GM18498 (cell line): ENCODE results near the gene CRPPA.

Source experiments
- ATAC-seq: cut with Tn5 transposase; IDR thresholded peaks from one replicate; pipeline ENCODE4 v1.9.1; 2021; ENCODE audit warnings: mild to moderate bottlenecking, moderate library complexity; ENCODE audit not compliant: unreplicated experiment

CRPPA gene

GRCh38 chr7:16428182-16428581 lies 6.8 kb upstream of the CRPPA start:
- ATAC-seq = no peak

DNA sequence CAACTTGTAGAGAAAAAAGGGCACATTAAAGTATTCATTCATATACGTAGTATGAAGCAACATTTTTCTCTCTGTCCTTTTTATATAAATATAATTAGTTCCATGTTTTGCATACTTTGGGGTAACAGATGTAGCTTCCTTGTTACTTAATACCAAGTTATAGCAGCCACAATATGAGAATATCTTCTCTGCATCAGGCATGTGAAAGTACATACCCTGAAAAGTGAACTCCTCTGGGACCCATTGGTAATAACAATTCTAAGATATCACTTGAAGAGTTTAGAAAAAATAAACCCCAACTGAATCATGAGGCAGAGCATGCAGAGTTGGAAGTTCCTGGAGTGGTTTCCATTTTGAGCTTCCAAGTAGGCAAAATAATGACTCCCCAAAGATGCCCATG lies 2.4 kb upstream of the CRPPA start:
- ATAC-seq = no peak

DNA sequence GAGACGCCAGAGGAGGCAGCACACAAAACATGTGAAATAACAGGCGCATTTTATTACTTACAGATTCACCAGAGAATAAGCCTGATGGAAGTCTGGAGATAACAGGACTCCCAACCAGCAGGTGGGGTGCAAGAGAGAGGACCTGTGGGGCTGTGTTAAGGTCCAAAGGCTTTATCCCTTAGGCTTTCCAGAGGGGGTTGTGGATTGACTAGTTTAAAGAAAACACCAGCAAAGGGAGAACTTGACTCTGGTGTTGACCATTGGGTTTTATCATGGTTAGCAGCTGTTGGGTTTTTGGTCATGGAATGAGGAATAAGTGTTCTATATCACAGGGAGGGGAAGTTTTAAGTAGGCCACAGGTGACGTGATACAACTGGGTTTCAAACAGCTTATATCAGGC lies 1.6 kb upstream of the CRPPA start:
- ATAC-seq = no peak

DNA sequence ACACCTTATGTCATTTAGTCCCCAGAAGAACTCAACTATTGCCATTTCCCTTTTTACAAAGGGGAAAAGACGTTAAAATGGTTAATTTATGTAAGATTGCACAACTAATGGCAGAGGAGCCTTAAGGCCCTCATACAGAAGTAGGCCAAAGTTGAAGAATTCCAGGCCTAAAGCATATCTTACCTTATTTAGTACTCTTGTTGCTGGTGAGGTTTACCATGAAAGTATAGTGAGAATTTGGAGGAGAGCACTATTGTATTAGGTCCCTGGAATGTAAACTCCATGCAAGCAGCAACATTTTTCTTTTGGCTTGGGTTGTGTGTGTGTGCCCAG lies 731 bp upstream of the CRPPA start:
- no peak for ATAC-seq

DNA sequence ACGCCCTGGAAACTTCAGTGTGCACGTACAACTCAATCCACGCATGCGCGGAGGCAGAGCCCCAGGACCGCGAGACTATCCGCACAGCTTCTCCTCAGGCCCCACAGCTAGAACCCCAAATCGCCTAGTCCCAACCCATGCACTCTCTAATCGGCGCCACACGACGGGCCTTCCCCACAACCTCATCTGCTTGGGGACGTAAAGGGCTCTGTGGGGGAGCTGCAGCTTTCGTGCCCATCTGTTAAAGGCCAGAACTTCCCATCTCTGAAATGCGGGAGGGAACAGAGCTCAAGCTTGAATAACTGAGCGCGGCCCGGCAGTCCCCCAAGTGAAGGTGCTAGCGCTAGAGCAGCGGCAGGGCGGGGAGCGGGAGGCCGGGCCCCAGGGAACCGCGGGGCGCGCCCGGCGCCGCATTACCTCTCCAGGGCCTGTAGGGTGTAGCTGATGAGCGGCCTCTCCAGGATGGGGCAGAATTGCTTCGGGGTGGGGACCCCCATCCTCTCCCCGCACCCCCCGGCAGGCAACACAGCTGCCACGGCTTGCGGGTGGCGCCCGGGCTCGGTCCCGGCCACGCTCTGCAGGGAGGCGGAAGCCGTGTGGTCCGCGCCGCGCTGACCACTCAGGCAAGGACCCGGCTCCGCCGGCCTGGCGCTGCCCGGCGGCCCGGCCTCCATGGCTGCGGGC lies 547 bp downstream of the CRPPA start:
- ATAC-seq = peak; percentile 90

DNA sequence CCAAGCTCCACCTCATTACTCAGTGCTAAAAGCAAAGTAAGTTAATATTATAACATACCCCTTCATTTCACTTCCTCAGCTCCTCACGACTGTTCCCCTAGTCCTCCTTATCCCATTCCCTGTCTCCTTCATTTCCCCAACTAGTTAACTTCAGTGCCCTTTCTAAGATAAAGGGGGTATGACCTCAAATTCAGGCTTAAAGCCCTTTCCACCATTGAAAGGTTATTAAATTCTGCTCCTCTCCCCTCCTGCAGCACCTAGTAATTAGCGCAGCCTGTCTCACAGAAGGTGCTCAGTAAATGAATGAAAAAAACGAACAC lies 1.0 kb downstream of the CRPPA start:
- no peak for ATAC-seq

DNA sequence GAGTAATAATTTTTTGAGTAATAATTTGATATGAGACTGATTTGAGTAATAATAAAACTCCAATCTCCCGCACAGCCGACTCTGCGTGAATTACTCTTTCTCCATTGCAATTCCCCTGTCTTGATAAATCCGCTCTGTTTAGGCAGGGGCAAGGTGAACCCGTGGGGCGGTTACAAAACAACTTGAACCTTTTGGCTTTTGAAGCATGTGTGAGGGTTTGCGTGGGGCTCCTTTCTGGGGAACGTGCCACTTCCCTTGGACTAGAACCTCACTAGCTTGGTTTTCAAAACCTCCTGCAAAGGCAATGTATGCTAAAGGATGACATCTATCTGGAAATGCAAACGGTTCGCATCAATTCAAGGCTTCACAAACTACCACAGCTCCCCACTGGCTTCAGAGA lies 1.5 kb downstream of the CRPPA start:
- no peak for ATAC-seq

- no peak for ATAC-seq
Measured at GRCh38 chr7:16419126-16419525, 2.2 kb downstream of the CRPPA start.

DNA sequence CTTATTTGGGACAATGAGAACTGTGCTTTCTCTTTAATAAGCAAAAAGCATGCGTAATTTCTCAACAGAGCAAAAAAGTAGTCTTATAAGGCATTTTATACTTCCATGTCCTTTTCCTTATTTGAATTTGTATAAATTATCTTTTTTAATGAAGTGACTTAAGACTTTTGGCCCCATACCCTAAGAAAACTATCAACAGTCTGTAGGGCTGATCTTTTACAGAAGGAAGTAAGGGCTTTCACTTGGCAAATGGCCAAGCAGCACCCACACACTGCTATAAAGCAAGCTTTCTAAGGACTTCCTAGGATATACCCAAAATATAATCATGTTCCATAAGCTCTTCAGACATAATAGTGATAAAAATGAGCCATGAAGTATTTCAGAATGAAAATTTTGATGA lies 3.4 kb downstream of the CRPPA start:
- ATAC-seq = no peak

- ATAC-seq = no peak
Measured at GRCh38 chr7:16416289-16417282, 4.8 kb downstream of the CRPPA start.

GRCh38 chr7:16412274-16413254 lies 8.8 kb downstream of the CRPPA start:
- no peak for ATAC-seq

DNA sequence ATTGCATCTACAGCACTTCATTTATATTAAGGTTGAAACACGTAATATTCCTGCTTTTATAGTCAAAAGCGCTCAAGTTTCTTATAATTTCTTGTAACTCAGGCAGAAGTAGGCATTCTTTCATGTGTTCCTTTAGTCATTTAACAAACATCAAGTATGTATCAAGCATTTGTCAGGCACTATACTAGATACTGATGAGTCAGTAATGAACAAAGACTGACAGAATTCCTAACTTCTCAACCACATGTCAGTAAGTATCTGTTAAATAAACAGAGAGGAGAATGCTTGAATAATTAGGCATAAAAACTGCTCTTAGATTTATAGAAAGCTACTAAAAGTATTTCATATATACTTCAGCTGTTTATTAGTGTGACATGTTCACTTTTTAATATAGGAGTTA lies 9.9 kb downstream of the CRPPA start:
- ATAC-seq = no peak

- ATAC-seq = no peak
Measured at GRCh38 chr7:16409777-16410176, 11.6 kb downstream of the CRPPA start.

DNA sequence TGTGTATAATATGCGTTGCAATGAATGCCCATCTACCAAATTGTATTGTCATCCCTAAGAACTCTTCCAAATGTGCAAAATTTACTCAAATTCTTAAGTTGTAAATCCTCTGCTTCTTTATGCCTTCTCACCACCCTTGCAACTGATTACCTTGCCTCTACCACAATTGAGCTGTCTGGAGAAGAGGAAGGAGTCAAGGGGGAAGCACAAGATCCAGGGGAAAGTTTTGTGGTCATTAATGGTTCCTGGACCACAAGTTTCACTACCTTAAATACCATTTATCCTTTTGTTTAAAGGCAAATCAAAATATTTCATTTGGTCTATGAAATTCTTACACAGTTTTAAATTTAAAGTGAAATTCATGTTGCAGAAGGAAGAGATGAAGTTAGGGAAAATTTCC lies 16.7 kb downstream of the CRPPA start:
- no peak for ATAC-seq

DNA sequence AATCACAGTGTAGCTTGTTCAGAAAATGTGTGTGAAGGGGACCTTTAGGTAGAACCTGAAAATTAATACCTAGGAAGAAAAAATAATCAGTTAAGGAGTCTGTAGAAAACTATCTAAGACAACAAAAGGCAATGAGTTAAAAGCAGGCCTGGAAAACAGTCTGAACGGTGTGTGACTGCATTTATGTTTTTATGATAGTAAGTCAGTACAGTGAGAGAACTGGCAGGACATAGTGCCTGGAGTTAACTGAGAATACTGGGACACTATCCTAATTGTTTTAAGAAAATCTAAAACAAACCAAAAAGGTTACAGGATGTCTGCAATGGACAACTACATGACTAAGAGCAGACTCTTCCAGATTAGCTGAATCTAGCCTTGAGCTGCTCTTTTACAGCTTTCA lies 17.9 kb downstream of the CRPPA start:
- ATAC-seq = no peak

- ATAC-seq = no peak
Measured at GRCh38 chr7:16402940-16403339, 18.4 kb downstream of the CRPPA start.

DNA sequence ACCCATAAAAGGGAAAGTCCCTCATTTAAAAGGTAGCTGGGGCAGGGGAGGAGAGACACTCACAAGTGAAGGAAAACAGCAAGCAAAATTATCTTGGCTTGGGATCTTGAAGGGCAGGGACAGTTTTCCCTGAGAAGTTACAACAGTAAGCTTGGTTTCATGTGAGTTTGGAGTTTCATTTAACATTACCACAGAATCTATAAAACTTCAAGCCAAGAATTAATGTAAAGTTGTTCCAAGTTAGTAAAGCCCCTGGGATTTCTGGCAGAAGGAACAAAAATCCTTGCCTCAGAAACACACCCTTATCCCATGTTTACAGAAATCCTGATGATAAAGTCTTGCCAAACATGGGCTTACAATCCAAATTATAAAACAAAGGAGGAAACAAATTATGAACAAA lies 19.2 kb downstream of the CRPPA start:
- no peak for ATAC-seq

GRCh38 chr7:16400893-16401275 lies 20.5 kb downstream of the CRPPA start:
- ATAC-seq = no peak

- no peak for ATAC-seq
Measured at GRCh38 chr7:16399916-16400892, 21.1 kb downstream of the CRPPA start.

DNA sequence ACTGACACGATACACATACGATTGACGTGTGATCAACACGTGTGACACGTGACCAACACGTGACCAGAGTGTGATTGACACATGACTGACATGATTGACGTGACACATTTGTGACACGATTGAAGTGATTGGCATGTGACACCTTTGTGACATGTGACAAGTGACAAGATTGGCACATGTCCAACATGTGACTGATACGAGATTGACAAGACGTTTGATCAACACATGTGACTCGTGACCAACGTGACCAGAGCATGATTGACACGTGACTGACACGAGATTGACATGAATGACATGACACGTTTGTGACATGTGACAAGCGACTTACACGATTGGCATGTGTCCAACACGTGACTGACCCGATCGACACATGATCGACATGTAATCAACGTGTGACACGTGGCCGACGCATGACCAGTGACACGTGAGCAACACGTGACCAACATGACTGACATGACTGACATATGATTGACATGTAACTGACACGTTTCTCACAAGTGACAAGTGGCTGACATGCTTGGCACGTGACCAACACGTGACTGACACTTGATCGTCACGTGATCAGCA lies 22.0 kb downstream of the CRPPA start:
- no peak for ATAC-seq
